Left cardiac atrium (tissue), 4 donors: ENCODE data around the gene PDZD2. TPM values are rescaled to one million over a fixed set of nuclear protein-coding genes. Genes with fewer than 3 reads are reported as not detected.

Source experiments
- ATAC-seq, 2 donors: fragments of 200-7000 bp; cut with Tn5 transposase; one replicate each; pipeline ENCODE4 v1.9.1; 2020; ENCODE audit warnings: mild to moderate bottlenecking in 2 of 2, moderate library complexity in 2 of 2
- DNase-seq: peaks from one replicate; pipeline ENCODE4 v3.0.0-alpha.2; 2020
- intact Hi-C, 2 donors: fragments of 100-400 bp; cut with DNase I; formaldehyde crosslinking; loops; one replicate each; pipeline versions ENCODE4 v1.14.1 to v1.15.1; 2022 to 2023
- total RNA-seq, 2 donors: library from RNA; stranded (reverse); fragmentation: NEBNext Ultra II Directional; extraction: Animal tissue kit (Norgen Biotek cat#: 25700); gene quantifications; one replicate each; pipeline ENCODE4 v1.2.1, GENCODE V29; 2021
- donor health status: DM: no; HTN: yes; CAD: no.
- donor health status: DM: no; HTN: yes; CAD: no; lungs with severe emphysema.
- donor health status: DM: yes; HTN: yes; CAD: no.
- donor health status: Dilated cardiomyopathy.

Gene PDZD2
- total RNA-seq, 2 donors from 2014 or later: 66.2 to 77.3 TPM

- intact Hi-C loops: loop anchor here in 1 of 2 donors (5.0 kb wide), 1 partner anchor 267 kb away; no protein-coding TSS in a partner anchor
- no peak for DNase-seq
- no peak for ATAC-seq
These were observed 450.4 kb downstream of the PDZD2 start for GRCh38 chr5:32089146-32090000.

DNA sequence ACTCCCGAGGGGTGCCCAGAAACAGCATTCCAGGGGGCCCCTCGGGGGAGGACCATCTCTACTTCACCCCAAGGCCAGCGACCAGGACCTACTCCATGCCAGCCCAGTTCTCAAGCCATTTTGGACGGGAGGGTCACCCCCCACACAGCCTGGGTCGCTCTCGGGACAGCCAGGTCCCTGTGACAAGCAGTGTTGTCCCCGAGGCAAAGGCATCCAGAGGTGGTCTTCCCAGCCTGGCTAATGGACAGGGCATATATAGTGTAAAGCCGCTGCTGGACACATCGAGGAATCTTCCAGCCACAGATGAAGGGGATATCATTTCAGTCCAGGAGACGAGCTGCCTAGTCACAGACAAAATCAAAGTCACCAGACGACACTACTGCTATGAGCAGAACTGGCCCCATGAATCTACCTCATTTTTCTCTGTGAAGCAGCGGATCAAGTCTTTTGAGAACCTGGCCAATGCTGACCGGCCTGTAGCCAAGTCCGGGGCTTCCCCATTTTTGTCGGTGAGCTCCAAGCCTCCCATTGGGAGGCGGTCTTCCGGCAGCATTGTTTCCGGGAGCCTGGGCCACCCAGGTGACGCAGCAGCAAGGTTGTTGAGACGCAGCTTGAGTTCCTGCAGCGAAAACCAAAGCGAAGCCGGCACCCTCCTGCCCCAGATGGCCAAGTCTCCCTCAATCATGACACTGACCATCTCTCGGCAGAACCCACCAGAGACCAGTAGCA is 451.3 kb downstream of the PDZD2 start:
- DNase-seq (no peak), ATAC-seq (no peak)
- intact Hi-C loops: loop anchor here in 1 of 2 donors (5.0 kb wide), 2 partner anchors 263 to 508 kb away; no protein-coding TSS in a partner anchor

GRCh38 chr5:32090755-32091128 is 451.8 kb downstream of the PDZD2 start:
- ATAC-seq: no peak
- DNase-seq: no peak
- intact Hi-C loops: loop anchor here in 1 of 2 donors (5.0 kb wide), 2 partner anchors 263 to 508 kb away; no protein-coding TSS in a partner anchor

- peak; percentile 62 for DNase-seq
- ATAC-seq: peak; percentile 77 to 87
- intact Hi-C loops: loop anchor here in 1 of 2 donors (5.0 kb wide), 2 partner anchors 266 to 511 kb away; no protein-coding TSS in a partner anchor
These were observed 454.2 kb downstream of the PDZD2 start for GRCh38 chr5:32092938-32093812.

- intact Hi-C loops: loop anchor here in 1 of 2 donors (5.0 kb wide), 2 partner anchors 267 to 512 kb away; no protein-coding TSS in a partner anchor
- ATAC-seq: no peak
- no peak for DNase-seq
These were observed 455.8 kb downstream of the PDZD2 start for GRCh38 chr5:32094691-32095090.

GRCh38 chr5:32095261-32095671 is 456.3 kb downstream of the PDZD2 start:
- intact Hi-C loops: no loop called here
- ATAC-seq (no peak), DNase-seq (no peak)

DNA sequence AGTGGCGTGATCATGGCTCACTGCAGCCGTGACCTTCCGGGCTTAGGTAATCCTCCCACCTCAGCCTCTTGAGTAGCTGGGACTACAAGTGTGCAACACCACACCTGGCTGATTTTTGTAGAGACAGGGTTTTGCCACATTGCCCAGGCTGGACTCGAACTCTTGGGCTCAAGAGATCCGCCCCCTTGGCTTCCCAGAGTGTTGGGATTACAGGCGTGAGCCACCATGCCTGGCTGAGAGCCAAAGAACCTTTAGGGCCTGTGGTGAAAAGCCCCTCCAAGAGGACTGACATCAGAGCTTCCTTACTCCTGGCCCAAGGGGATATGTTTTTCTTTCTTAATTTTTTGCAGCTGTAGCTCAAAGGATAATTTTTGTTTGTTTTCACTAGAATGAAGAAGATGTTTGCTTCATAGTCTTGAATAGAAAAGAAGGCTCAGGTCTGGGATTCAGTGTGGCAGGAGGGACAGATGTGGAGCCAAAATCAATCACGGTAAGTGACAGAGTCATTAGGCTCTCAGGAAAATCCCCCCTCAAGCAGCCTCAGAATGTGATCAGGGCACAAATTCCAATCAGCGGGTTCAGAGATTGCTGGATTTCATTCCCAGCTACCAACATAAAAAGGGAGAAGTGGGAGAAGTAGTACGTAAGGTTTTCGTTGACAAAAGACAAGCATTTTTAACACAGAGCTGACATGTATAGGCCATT is 458.1 kb downstream of the PDZD2 start:
- intact Hi-C loops: no loop called here
- DNase-seq: no peak
- no peak for ATAC-seq

- ATAC-seq (peak in 1 of 2 donors; percentile 48), DNase-seq (peak; percentile 74)
- intact Hi-C loops: no loop called here
These were observed 459.4 kb downstream of the PDZD2 start for GRCh38 chr5:32098291-32098690.

- intact Hi-C loops: no loop called here
- ATAC-seq: no peak
- no peak for DNase-seq
These were observed 460.0 kb downstream of the PDZD2 start for GRCh38 chr5:32098890-32099310.

GRCh38 chr5:32099486-32100035 is 460.6 kb downstream of the PDZD2 start:
- DNase-seq (no peak), ATAC-seq (no peak)
- intact Hi-C loops: no loop called here

DNA sequence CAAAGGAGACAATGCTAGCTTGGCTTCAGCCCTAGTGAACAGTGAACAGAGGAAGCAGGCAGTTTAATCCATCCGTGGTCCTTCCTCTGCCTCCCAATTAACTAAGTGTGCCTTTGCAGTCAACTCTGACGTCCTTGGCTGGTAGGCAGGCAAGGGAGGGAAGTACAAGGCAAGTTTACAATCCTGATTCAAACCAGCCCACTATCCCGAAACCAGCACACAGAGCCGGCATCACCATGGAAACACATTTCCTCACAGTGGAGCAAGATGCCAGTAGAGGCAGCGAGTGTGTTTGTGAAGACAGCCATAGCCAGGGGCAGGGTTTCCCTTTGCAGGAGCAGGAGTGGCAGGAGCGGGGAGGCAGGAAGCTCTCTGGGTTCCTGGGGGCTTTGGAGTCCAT is 461.3 kb downstream of the PDZD2 start:
- ATAC-seq (peak; percentile 7 to 19), DNase-seq (no peak)
- intact Hi-C loops: no loop called here

GRCh38 chr5:32100691-32101302 is 461.9 kb downstream of the PDZD2 start:
- intact Hi-C loops: no loop called here
- DNase-seq (no peak), ATAC-seq (no peak)

GRCh38 chr5:32102254-32102986 is 463.5 kb downstream of the PDZD2 start:
- no peak for ATAC-seq
- no peak for DNase-seq
- intact Hi-C loops: no loop called here

- intact Hi-C loops: no loop called here
- no peak for DNase-seq
- no peak for ATAC-seq
These were observed 464.6 kb downstream of the PDZD2 start for GRCh38 chr5:32103521-32103920.

- no peak for DNase-seq
- intact Hi-C loops: no loop called here
- no peak for ATAC-seq
These were observed 468.4 kb downstream of the PDZD2 start for GRCh38 chr5:32107291-32107690.

GRCh38 chr5:32108167-32108566 is 469.2 kb downstream of the PDZD2 start:
- no peak for ATAC-seq
- intact Hi-C loops: no loop called here
- DNase-seq: no peak

DNA sequence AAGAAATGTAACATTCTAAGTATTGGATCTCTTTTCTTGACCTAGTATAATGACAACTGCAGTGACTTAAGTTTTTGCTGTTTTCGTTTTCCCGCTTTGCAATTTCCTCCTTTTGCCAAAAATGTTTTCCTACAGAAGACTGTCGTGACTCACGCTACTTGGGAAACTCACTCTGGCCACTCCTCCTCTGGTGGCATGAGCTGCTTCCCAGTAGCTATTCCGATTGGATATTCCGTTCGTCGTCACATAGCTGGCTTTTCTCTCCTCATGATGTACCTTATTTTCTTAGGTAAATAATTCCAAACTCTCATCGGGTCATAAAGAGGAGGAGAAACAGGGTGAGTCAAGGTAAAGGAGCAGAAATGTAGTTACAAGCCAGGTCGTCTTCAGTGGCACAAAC is 470.3 kb downstream of the PDZD2 start:
- ATAC-seq: peak in 1 of 2 donors; percentile 30
- DNase-seq: no peak
- intact Hi-C loops: no loop called here
